ENCODE data around the gene WDR82.

WDR82 gene

GRCh38 chr3:52262447-52262846 lies 16.0 kb downstream of the WDR82 start:
- no peak for DNase-seq (ENCODE audit: insufficient read length, low spot score)
- no peak for FAIRE-seq
- TF ChIP-seq, protein P1, sequence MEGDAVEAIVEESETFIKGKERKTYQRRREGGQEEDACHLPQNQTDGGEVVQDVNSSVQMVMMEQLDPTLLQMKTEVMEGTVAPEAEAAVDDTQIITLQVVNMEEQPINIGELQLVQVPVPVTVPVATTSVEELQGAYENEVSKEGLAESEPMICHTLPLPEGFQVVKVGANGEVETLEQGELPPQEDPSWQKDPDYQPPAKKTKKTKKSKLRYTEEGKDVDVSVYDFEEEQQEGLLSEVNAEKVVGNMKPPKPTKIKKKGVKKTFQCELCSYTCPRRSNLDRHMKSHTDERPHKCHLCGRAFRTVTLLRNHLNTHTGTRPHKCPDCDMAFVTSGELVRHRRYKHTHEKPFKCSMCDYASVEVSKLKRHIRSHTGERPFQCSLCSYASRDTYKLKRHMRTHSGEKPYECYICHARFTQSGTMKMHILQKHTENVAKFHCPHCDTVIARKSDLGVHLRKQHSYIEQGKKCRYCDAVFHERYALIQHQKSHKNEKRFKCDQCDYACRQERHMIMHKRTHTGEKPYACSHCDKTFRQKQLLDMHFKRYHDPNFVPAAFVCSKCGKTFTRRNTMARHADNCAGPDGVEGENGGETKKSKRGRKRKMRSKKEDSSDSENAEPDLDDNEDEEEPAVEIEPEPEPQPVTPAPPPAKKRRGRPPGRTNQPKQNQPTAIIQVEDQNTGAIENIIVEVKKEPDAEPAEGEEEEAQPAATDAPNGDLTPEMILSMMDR (IDR thresholded peaks at IDR 0.05; ENCODE audit: insufficient read depth, missing control alignments) = no peak

DNA sequence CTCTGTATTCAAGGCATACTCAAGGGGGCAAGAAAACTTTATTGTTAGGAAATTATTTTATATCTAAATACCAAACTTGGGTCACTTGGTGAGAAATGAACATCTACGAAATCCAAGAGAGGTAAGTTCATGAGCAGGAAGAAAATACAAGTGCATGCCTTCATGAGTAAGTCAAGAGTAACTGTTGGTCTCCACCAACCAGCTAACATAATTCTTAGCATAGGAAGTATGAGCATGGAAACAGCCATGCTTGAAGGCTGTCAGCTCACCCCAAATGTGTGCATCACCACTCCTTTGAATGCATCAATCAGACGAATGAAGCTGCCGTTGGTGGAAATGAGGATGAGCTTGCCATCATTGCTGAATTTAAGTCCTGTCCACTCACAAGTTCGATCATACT lies 19.0 kb downstream of the WDR82 start:
- no peak for DNase-seq (ENCODE audit: insufficient read length, low spot score)
- FAIRE-seq = no peak
- TF ChIP-seq, protein P1 (IDR thresholded peaks at IDR 0.05; ENCODE audit: insufficient read depth, missing control alignments) = no peak

DNA sequence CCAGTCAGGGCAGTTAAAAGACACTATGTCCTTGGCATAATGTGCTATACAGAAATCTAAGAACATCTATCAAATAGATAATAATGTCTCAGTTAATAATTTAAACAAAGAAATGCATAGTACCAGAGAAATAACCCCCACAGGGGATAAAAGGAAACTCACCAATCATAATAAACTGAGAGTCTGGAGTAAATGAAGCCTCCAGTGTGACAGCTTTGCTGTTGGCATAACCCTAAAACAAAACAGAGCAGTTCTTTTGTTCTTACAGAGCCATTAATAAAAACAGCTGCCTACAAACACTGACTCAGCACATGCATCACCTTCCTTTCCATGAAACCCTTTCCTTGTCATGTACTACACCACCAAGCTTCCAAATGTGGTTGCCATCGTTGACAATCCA lies 19.4 kb downstream of the WDR82 start:
- DNase-seq (ENCODE audit: insufficient read length, low spot score) (no peak), FAIRE-seq (no peak)
- TF ChIP-seq, protein P1 (IDR thresholded peaks at IDR 0.05; ENCODE audit: insufficient read depth, missing control alignments) = no peak

GRCh38 chr3:52257911-52258310 lies 20.5 kb downstream of the WDR82 start:
- DNase-seq (ENCODE audit: insufficient read length, low spot score) (no peak), FAIRE-seq (no peak)

DNA sequence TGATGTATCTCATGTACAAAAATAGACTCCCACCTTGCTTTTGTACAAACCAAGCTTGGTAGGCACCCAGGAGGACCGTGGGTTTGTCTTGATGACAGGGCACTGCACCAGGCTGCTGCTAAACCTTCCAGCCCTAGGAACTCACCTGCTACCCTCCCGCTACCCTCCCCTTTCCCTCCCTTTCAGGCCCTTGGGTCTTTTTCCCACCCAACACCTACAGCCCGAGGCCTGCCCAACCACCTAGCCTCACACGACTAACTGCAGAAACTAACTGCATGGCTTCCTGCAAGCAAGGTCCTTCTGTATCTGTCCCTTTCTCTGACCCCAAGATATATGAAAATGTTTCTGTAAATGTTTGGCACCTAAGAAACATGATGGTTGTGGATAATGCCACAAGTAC lies 21.8 kb downstream of the WDR82 start:
- TF ChIP-seq, protein P1 (IDR thresholded peaks at IDR 0.05; ENCODE audit: insufficient read depth, missing control alignments) = no peak
- FAIRE-seq (no peak), DNase-seq (ENCODE audit: insufficient read length, low spot score) (no peak)

More at GRCh38 chr3:52257911-52258310, 20.5 kb downstream of the WDR82 start:
- TF ChIP-seq, protein P1 (IDR thresholded peaks at IDR 0.05; ENCODE audit: insufficient read depth, missing control alignments) = no peak

DNA sequence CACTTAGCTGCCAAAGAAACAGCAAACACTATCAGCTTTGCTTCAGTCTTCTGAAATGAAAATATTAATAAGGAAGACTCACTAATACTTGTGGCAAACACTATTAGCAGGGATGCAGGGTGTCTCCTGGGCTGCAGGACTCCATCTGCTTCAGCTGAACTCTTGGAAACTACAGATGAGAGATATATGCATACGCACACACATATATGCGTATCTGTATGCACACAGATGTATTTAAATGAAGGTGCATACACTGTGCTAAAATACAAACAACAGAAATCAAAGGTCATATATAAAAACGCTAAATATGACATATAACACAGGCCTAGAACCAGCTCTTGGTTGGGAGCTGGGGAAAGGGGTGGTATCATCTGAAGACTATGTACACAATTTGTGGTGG lies 22.3 kb downstream of the WDR82 start:
- no peak for FAIRE-seq
- DNase-seq (ENCODE audit: insufficient read length, low spot score) = no peak
- TF ChIP-seq, protein P1 (IDR thresholded peaks at IDR 0.05; ENCODE audit: insufficient read depth, missing control alignments) = no peak

DNA sequence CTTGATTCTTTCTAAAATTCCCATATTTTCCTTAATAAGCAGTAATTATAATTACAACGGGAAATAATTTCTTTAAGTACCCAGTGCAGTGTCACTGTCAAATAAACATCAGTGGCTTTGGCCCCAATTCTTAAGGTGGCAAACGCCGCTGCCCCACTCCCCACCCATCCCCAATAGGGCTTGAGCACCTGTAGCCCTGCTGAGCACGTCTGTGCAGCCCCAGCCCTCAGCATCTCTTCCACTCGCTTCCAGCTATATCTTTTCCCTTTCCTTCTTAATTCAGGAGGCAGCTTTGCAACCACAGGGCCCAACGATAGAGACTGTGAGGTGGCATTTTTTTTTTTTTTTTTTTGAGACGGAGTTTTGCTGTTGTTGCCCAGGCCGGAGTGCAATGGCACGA lies 23.8 kb downstream of the WDR82 start:
- FAIRE-seq (no peak), DNase-seq (ENCODE audit: insufficient read length, low spot score) (no peak)
- TF ChIP-seq, protein P1 (IDR thresholded peaks at IDR 0.05; ENCODE audit: insufficient read depth, missing control alignments) = no peak

All from D721Med (cell line).